HG03457 (cell line): ENCODE measurements around the gene AOC2.
"Not testable (repeated sequence)": the region's sequence is repeated elsewhere in the genome, so short reads cannot be mapped to it uniquely, and the experiment has no call there.

Source experiments
- ATAC-seq: cut with Tn5 transposase; IDR thresholded peaks from one replicate; pipeline ENCODE4 v1.9.1; 2021; ENCODE audit warnings: moderate number of reproducible peaks; ENCODE audit not compliant: unreplicated experiment

AOC2 gene

GRCh38 chr17:42830971-42831370, 13.4 kb upstream of the AOC2 start:
- no peak for ATAC-seq

- ATAC-seq = no peak
These were observed 12.0 kb upstream of the AOC2 start for GRCh38 chr17:42832213-42832933.

- peak; percentile 54 for ATAC-seq
These were observed 11.2 kb upstream of the AOC2 start, which contains the start of gene PSME3 for GRCh38 chr17:42832934-42833766. Gene PSME3, plus strand, starts transcription at chr17:42833397. Its CDS starts 235 bp downstream, at chr17:42833632.

GRCh38 chr17:42833767-42834422, 10.5 kb upstream of the AOC2 start:
- no peak for ATAC-seq

GRCh38 chr17:42835732-42836131, 8.6 kb upstream of the AOC2 start:
- no peak for ATAC-seq

GRCh38 chr17:42841975-42842685, 2.2 kb upstream of the AOC2 start:
- no peak for ATAC-seq

- ATAC-seq = no peak
These were observed 934 bp upstream of the AOC2 start for GRCh38 chr17:42843358-42843934.

- ATAC-seq = no peak
These were observed 578 bp downstream of the AOC2 start for GRCh38 chr17:42844761-42845555.

- no peak for ATAC-seq
These were observed 1.2 kb downstream of the AOC2 start for GRCh38 chr17:42845556-42845917.

- ATAC-seq = no peak
These were observed 1.7 kb downstream of the AOC2 start for GRCh38 chr17:42845918-42846593.

- no peak for ATAC-seq
These were observed 2.4 kb downstream of the AOC2 start for GRCh38 chr17:42846594-42847280.

- no peak for ATAC-seq
These were observed 3.7 kb downstream of the AOC2 start for GRCh38 chr17:42848093-42848492.

- no peak for ATAC-seq
These were observed 4.7 kb downstream of the AOC2 start for GRCh38 chr17:42849031-42849430.

- ATAC-seq = no peak
These were observed 5.2 kb downstream of the AOC2 start for GRCh38 chr17:42849451-42850181.

- no peak for ATAC-seq
These were observed 6.6 kb downstream of the AOC2 start, which contains the start of gene AOC3 for GRCh38 chr17:42850954-42851353. Gene AOC3, plus strand, starts transcription at chr17:42851199. Its CDS starts 145 bp downstream, at chr17:42851344.

GRCh38 chr17:42851371-42852240, 7.2 kb downstream of the AOC2 start:
- not testable (repeated sequence) for ATAC-seq

GRCh38 chr17:42852351-42852750, 8.0 kb downstream of the AOC2 start:
- ATAC-seq = no peak
